HK-2 (cell line): ENCODE results near the gene YKT6.

Experiments used
- DNase-seq: peaks from one replicate; pipeline ENCODE4 v3.0.0-alpha.2; 2018; ENCODE audit not compliant: unreplicated experiment

The YKT6 gene

DNA sequence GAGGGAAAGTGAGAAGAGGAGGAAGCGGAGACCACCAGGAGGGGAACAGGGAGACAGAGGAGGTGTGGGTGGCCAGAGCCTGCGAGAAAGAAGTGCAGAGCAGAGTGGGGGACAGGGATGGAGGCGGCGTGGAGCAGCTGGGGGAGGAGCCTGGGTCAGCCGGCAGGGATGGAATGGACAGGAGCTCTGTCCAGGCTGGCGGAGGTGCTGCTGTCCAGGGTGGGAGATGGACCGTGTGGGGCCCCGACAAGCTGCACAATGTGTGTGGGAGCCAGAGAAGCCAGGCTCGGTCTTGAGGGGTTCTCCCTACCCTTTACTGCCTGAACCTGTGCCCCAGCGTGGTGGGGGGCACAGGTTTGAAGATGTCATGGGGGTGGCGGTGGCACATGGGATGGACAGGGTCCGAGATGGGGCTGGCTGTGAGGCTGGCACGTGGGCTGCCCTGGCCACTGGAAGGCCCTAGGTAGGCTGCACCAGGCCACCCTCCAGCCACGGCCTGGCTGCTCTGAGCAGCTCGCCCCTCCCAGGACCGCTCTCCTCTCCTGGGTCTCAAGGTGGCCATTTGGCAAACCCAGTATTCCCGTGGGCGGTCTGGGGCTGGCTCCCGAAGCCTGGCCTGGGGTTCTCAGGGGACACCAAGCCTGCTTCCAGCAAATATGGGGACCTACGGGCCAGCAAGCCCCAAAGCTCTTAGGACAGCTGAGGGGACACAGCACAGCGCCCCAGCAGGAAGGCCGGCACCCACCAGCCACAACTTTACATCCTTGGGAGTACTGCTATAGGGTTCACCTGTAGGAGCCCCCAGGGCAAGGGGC, 32.3 kb downstream of the YKT6 start:
- DNase-seq: no peak

DNA sequence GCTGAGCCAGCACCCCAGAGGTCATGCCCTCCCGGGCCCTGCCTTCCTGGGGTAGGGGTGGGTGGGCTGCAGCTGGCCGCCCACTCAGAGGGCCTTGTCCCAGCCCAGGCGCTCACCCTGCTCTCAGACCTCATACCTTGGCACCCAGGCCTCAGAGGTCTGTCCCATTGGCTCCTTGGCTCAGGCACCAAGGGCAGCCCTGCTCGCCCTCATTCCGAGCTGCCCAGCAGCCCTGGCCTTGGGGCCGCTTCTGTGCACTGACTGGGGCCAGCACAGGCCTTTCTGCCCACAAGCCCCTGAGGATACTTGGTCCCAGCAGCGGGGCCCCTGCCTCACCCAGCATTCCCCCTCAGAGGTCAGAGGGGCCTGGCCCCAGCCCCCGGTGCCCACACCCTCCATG, 34.3 kb downstream of the YKT6 start:
- no peak for DNase-seq

DNA sequence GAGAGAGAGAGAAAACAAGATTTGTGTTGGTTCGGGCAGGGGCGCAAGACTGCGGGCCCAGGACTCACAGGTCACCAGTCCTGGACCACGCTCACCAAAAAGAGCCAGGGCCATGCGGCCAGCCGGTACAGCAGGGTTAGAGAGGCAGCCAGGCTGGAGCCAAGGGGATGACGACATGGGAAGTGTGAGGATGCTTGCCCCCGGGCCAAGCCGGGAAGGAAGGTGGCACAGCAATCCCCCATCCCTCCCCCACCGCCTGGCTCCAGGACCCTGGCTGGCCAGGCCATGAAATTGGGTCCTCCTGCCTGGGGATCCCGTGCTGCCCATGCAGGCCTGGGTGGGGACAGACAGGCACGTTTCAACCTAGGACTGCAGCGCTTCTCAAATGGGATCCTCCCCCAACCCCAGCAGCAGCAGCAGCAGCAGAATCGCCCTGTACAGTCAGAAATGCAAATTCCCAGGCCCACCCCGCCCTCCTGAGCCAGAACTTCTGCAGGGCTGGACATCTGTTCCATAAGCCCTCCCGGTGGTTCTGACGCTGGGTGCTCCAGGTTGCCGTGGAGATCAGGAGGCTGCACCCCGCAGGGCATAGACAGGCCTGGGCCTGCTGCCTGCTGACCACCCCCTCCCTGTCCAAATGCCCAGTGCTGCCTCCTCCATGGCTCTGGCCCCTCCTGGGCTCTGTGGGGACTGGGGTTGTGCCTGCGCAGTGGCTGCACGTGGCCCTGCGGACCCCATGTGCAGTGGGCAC, 35.0 kb downstream of the YKT6 start:
- DNase-seq: no peak

DNA sequence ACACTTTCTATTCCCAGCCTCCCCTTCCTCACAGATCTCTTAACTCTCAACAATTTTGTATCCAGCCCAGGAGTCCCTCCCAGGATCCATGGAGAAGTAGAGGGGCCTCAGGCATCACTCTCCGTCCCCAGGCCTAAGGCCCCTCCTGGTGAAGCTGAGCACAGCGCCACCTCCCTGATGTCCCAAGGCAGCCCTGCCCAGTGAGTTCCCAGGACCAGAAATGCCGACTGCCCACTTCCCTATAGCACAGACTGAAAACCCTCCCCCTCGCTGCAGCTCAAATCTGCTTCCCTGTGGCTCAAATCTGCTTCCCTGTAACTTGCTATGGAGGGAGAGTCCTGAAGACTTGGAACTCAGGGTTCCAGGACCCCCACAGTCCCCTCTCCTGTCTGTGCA, 35.6 kb downstream of the YKT6 start:
- no peak for DNase-seq

DNA sequence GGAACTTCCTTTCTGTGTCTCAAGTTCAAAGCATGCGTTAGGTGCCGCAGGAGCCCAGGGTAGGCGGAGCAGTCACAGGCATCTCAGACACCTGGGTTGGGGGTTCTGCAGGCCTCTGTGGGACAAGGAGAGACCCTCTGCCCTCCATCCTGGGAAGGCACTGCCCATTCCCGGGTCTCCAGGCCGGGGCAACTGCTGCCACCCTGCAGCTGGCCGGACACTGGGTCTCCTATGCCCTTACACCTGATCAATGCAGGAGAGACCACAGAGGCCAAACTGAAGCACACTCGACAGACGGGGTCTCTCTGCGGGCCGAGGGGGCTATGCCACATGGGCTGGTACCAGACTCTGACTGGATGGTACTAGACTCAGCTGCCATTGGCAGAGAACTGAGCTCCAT, 36.9 kb downstream of the YKT6 start:
- DNase-seq: no peak

DNA sequence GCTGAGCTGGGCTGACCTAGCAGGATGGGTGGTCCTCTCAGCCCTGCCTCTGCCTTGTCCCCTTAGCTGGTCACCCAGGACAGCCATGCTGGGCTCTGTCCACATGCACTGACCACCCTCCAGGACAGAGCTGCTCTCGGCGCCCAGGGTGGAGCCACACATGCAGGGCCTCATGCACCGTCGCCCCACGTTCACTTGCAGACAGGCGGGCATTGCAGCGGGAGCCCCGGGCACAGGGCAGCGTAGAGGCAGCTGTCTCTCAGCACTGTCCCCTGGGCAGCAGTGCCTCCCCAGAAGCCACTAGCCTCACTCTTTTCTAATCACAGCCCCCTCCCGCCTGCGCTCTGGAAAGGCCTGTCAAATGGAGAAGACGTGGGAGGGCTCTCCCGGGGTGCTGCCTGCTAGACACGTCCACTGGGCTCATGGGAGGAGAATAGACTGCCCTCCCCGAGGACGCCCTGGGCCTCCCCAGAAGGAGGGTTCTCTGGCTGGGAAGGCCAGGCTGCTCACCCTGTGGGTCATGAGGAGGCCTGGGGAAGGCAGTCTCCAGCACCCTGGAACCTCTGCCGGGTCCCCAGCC, 37.4 kb downstream of the YKT6 start:
- DNase-seq: no peak

DNA sequence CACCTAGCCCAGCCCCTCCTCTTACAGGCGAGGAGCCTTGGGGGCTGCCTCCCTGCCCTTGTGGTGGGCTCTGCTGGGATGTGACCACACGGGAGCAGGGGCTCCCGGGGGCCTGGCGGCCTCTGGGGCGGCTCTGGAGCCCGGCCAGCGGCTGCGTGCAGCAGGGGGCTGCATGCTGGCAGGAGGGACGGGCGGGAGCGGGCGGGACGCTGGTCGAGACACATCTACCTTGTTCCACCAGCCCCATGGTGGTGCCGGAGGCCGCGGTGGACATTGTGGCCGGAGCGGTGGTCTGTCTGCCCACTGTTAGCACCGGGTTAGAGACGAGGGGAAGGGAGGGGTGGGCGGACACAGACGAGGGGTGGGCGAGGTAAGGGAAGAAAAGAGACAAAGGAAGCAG, 38.6 kb downstream of the YKT6 start:
- DNase-seq: no peak

DNA sequence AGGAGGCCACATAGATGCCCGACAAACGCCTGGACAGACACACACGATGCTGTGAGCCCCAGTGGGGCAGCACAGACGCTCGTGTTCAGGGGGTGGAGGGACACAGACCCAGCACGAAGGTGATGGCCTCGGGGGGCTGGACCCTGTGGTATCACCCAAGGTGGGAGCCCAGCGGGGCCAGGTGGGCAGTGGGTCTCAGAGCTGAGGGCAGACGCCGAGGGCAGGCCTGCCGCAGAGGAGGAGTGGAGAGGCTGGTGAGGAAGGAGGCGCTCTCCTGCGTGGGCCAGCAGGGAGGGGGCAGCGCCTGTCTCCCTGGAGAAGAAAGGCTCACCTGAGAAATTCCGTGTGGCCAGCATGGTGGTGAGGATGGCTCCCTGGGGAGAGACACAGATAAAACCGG, 39.6 kb downstream of the YKT6 start:
- DNase-seq: no peak

DNA sequence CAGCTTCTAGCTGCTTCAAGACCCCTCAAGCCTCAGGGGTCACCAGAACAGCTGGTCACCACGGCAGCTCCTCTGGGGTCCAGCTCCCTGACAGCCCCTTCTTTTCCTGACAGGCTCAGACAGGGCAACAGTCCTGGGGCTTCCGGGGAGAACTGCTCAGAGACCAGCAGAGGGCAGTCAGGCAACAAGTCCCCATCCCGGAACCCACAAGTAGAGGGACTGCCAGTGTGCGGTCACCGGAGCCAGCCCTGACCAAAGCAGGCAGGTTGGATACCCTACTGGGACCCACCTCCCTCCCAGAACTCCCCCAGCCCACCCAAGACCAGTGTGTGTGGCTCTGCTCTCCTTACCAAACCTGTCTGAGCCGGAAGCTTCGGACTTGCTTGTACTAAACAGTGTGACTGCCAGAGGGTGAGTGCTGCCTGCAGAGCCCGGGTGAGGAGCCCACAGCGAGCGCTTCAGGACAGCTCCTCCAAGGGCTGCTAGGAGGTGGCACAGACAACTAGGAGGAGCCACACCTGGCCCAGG, 40.3 kb downstream of the YKT6 start:
- DNase-seq: peak; percentile 71

DNA sequence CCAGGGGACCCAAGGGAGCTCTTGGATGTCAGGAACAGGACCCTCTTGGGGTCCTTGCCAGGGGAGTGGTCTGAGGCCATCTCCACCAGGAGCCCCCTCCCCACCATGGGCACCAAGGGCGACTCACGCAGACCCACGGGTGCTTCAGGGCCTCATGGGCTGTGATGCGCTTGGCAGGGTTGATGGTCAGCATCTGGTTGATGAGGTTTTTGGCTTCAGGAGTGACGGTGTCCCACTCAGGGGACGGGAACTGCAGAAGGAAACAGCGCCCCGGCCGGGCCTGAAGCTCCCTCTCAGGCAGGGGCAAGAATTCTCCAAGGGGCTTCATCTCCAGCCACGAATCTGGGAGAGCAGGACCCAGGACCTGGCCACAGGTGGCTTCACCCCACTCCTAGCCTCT, 41.3 kb downstream of the YKT6 start:
- no peak for DNase-seq

DNA sequence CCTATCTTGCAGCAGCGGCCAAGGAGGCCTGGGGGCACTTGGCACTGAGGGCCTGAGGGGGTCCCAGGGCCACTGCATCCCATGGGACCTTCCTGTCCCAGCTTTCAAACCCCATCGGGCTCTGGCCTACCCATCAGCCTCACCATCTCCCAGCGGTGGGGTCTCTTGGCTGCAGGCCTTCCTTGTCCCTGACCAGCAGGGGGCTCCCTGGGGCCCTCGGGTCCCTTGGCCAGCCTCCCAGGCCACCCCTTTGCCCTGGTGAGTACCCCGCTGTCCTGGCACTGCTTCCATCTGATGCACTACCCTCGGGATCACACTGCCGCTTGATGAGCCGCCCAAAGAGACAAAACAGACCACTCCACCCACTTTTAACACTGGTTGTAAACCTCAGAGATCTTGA, 43.5 kb downstream of the YKT6 start:
- DNase-seq: peak; percentile 30

DNA sequence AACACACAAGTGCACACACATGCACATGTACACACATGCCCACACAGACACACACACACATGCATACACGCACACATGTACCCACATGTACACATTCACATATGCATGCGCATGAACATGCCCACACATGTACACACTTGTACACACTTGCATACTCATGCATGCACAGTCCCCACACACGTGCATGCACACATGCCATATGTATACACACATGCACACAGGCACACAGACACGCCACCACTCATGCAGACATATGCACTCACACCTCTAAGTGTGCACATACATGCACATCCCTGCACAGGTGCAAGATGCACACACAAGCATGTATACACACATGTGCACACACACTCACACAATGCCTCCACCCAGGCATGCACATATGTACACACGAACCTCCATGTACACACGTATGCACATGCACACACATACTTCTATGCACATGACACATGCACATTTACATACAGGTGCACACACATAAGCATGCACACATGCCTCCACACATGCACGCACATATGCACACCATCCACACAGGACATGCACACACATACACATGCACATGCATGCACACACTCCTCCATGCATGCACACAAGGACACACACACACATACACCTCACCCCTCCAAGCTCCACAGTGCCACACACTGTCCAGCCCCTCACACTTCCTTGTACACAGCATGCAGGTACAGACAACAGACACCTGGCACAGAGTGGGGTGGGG, 45.8 kb downstream of the YKT6 start:
- no peak for DNase-seq

DNA sequence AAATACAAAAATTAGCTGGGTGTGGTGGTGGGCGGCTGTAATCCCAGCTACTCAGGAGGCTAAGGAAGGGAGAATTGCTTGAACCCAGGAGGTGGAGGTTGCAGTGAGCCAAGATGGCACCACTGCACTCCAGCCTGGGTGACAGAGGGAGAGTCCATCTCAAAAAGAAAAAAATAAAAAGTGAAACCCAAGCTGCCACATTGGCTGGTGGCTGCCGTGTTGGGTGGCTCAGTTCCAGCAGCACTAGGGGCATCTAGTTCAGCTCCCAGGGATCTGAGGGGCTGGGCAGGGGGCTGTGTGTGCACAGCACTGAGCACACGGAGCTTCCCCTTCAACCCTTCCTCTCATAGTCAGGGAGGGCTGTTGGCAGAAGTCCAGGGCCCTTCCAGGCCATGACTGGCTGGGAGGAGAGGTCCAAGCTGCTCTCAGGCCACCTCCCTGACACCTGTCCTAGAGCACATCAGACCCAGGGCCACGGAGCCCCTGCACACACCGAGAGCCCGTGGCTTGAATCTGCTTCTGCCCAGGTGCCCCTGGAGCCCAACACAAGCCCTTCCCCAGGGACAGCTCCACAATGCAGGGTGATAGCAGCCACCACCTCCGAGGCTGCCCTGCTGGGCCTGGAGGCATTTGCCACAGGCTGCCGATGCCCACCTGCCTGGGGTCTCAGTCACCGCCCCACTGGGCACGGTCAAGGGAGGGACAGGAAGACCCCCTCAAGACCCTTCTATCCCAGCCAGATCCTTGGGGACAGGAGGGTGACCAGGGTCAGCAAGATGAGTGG, 47.3 kb downstream of the YKT6 start:
- no peak for DNase-seq

DNA sequence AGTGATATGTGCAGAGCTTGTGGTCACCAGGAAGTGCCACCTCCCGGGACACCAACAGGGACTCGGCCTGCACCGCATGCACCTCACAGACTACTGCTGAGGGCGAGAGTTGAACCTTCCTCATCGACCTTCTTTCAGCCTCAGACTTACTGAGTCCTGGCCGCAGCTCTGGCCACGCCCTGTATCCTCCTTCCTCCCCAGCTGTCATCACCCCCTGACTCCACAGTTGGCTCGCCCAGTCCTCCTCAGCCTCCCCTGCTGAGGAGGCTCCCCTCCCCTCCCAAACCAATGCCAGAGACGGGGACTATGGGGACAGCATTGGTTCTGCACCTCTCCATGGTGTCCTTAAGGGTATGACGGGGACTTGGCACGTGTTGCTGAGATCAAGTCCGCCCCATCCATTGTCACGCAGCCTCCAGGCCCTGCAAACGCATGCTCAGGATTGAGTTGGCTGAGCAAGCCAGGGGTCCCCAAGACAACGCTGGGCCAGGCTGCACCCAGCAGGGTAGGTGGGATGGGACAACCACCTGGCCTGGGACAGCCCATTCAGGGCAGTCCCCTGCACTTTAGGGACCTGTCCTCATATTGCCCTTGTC, 49.0 kb downstream of the YKT6 start:
- DNase-seq: no peak

DNA sequence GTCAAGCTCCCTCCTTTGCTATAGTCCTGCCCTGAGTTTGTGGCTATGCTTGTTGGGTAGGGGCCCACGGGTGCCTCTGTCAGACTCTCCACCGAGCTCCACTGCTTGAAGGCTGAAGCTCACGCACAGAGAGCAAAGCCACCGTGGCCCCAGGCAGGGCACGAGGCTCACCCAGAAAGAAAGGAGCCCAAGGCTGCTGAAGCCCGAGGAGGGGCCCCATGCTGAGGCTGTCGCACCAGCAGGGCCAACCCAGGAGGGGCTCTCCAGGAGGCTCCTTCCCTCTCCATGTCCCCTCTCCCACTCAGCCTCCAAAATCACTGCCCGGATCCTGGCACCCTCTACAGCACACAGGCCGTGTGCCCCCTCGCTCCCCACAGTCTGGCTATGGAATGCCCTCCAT, 50.5 kb downstream of the YKT6 start:
- no peak for DNase-seq

DNA sequence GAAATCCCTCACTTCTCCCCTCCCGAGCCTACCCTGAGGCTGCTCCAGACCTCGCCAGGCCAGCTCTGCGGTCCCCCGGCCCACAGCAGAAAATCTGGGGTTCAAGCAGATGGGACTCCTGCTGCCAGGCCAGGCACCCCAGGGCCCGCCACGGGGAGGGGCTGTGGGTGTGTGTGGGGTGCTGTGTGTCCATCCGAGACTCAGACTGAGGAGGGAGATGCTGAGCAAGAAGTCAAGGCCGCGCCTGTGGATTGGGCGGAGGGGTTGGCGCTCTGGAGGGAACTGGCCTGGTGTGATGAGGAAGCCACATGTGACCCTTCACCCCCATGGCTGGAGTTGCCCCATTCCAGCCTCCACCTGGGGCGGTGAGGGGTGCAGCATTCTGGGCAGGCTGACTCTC, 51.1 kb downstream of the YKT6 start:
- no peak for DNase-seq

DNA sequence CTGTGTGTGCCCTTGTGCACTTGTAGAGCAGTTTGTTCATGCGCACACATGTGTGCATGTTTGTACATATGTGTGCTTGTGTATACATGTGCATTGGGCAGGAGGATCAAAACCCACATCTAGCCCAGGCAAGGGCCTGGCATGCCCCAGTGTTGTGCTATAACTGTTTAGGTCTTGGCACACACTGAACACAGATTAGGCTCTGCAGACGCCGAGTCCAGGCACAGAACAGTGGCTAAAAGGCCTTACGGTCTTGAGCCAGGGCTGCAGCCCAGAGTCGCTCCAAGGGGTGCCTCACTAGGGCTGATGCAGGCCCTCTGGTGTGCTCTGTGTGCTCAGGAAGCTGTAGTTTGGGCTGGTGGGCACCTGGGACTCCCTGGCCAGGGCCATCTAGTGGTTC, 55.7 kb downstream of the YKT6 start:
- no peak for DNase-seq

DNA sequence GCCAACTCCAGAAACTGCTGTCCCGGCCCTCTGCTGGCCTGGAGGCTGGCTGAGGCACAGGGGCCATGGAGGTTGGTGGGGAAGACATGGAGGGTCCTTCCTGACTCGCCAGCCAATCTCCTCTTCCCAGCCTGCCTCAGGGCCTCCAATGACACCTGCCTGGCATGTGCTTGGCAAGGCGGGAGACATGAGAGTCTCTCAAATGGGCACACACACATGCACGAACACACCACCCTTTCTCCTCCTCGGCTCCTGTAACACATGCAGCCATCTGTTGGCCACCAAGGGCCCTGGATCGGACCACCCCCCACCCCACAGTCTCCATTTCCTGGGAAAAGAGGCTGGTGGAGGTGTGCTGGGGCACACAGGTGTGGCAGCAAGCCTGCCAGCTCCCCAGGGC, 56.4 kb downstream of the YKT6 start:
- no peak for DNase-seq

DNA sequence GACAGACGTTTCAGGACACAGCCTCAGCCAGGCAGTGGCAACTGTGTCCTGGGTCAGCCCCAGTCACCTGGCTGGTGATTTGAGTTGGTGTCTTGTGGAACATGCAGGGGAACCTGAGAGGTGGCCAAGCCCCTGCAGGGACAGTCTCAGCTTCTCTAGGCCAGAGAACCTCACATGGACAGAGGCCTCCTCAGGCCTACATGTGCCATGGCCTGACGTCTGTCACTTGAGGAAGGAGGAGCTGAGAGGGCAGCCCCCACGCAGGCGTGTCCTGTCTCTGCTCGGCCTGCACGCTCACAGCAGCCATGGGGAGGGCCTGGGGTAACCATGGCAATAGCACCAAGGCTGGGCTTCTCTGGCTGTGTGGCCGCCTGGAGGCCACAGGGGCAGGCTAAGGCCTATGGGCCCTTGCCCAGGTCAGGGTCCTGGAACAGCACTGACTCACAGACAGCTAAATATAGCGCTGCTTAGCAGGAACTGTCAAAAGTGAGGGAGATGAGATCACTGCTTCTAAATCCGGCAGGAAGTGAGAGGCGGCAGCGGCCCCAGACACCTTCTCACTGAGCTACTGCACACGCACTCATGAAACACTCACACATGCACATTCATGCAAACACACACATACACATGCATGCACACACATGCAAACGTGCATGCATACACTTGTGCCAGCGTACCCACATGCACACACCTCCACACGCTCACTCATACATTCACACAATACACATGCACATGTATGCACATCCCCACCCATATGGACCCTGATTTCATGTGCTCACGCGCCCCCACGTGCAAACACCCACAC, 57.0 kb downstream of the YKT6 start:
- peak; percentile 90 for DNase-seq

DNA sequence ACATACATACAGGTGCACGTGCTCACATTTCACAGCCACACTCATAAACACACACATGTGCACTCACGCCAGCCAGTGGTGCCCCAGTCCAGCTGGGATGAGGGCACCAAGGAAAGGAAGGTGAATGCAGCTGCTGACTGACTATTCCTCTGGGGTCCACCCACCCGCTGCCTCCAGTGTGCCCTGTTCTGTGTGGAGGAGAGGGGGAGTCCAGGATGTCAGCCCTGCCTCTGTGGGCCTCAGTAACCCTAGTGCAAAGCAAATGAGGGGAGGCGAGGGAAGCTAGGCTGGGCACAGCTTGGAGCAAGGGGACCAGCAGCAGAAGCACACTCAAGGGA, 57.6 kb downstream of the YKT6 start:
- DNase-seq: no peak
